WTC11 (cell line): ENCODE results near the gene ELOVL6. TPM values are rescaled to one million over a fixed set of nuclear protein-coding genes. Genes with fewer than 3 reads are reported as not detected.

Source experiments
- ATAC-seq: fragments of 200-7000 bp; cut with Tn5 transposase; 2 replicates; pipeline ENCODE4 v1.10.0; 2021; ENCODE audit warnings: mild to moderate bottlenecking, moderate library complexity
- CTCF ChIA-PET: fragments of 300-600 bp; sonication (Branson Sonifier 250); formaldehyde crosslinking; loops from one replicate; lab custom pipeline; 2021; ENCODE audit warnings: antibody characterized with exemption; lab: Charles Lee
- POLR2A ChIA-PET: fragments of 350-600 bp; sonication (Branson Sonifier 250); formaldehyde crosslinking; loops from one replicate; lab custom pipeline; 2021; ENCODE audit warnings: antibody characterized with exemption; lab: Charles Lee
- DNase-seq: peaks from one replicate; pipeline ENCODE4 v3.0.0; 2021; ENCODE audit warnings: low spot score
- H3K27ac Mint-ChIP-seq: 2 replicates; pipeline ENCODE4 v1.8.0; 2021; ENCODE audit warnings: mixed read lengths
- H3K27me3 Mint-ChIP-seq: 2 replicates; pipeline ENCODE4 v1.8.0; 2021; ENCODE audit warnings: low read depth, mild to moderate bottlenecking, moderate library complexity, mixed read lengths
- H3K36me3 Mint-ChIP-seq: 2 replicates; pipeline ENCODE4 v1.8.0; 2021; ENCODE audit warnings: mixed read lengths
- H3K4me1 Mint-ChIP-seq: 2 replicates; pipeline ENCODE4 v1.8.0; 2022; ENCODE audit warnings: mixed read lengths
- H3K4me3 Mint-ChIP-seq: 2 replicates; pipeline ENCODE4 v1.8.0; 2021; ENCODE audit warnings: mild to moderate bottlenecking, moderate library complexity, mixed read lengths
- H3K9me3 Mint-ChIP-seq: 2 replicates; pipeline ENCODE4 v1.8.0; 2021; ENCODE audit warnings: mixed read lengths
- CREM ChIP-seq: sonication (generic); formaldehyde crosslinking; IDR thresholded peaks from 2 replicates; pipeline ENCODE4 v1.8.1; 2022; ENCODE audit warnings: mild to moderate bottlenecking, missing genetic modification reagents, moderate library complexity
- ETV6 ChIP-seq: sonication (generic); formaldehyde crosslinking; IDR thresholded peaks from 2 replicates; pipeline ENCODE4 v1.8.1; 2022; ENCODE audit warnings: mild to moderate bottlenecking, missing genetic modification reagents
- GABPB1 ChIP-seq: sonication (generic); formaldehyde crosslinking; IDR thresholded peaks from 2 replicates; pipeline ENCODE4 v1.8.1; 2023; ENCODE audit warnings: mild to moderate bottlenecking, missing genetic modification reagents
- NFE2L1 ChIP-seq: sonication (generic); formaldehyde crosslinking; IDR thresholded peaks from 2 replicates; pipeline ENCODE4 v1.8.1; 2023; ENCODE audit warnings: missing genetic modification reagents
- SOX15 ChIP-seq: fragments of 250-450 bp; sonication (Bioruptor Pico); IDR thresholded peaks from 2 replicates; pipeline ENCODE4 v1.9.0; 2021; ENCODE audit warnings: mild to moderate bottlenecking
- TCF7 ChIP-seq: sonication (generic); formaldehyde crosslinking; IDR thresholded peaks from 2 replicates; pipeline ENCODE4 v1.8.0; 2022; ENCODE audit warnings: mild to moderate bottlenecking, low read depth, missing genetic modification reagents, moderate library complexity
- TEAD4 ChIP-seq: sonication (generic); formaldehyde crosslinking; IDR thresholded peaks from 2 replicates; pipeline ENCODE4 v1.8.0; 2022; ENCODE audit warnings: mild to moderate bottlenecking, missing genetic modification reagents
- ZBTB21 ChIP-seq: sonication (generic); formaldehyde crosslinking; IDR thresholded peaks from 2 replicates; pipeline ENCODE4 v1.8.1; 2023; ENCODE audit warnings: mild to moderate bottlenecking, missing genetic modification reagents, borderline replicate concordance
- ZNF263 ChIP-seq: sonication (generic); formaldehyde crosslinking; IDR thresholded peaks from 2 replicates; pipeline ENCODE4 v1.8.1; 2022; ENCODE audit warnings: low read depth, mild to moderate bottlenecking, moderate library complexity, missing genetic modification reagents
- ZNF423 ChIP-seq: fragments of 250-450 bp; sonication (Bioruptor Pico); IDR thresholded peaks from 2 replicates; pipeline ENCODE4 v2.1.2; 2022; ENCODE audit warnings: mild to moderate bottlenecking, moderate library complexity
- total RNA-seq: library from RNA; stranded (reverse); gene quantifications from 3 replicates; pipeline ENCODE4 v1.2.3, GENCODE V29; 2021
- TF ChIP-seq, protein P1 (sequence below): fragments of 250-450 bp; sonication (Bioruptor Pico); IDR thresholded peaks from 2 replicates; pipeline ENCODE4 v1.8.0; 2021; ENCODE audit warnings: mild to moderate bottlenecking
- TF ChIP-seq, protein P2 (sequence below): sonication (generic); formaldehyde crosslinking; IDR thresholded peaks from 2 replicates; pipeline ENCODE4 v1.8.1; 2023; ENCODE audit warnings: mild to moderate bottlenecking, missing genetic modification reagents, moderate library complexity
- TF ChIP-seq, protein P3 (sequence below): sonication (generic); formaldehyde crosslinking; IDR thresholded peaks from 2 replicates; pipeline ENCODE4 v1.8.0; 2022; ENCODE audit warnings: mild to moderate bottlenecking, missing genetic modification reagents
- TF ChIP-seq, protein P4 (sequence below): sonication (generic); formaldehyde crosslinking; IDR thresholded peaks from 2 replicates; pipeline ENCODE4 v1.8.0; 2023; ENCODE audit warnings: mild to moderate bottlenecking, missing genetic modification reagents
- TF ChIP-seq, protein P5 (sequence below): fragments of 250-450 bp; sonication (Bioruptor Pico); IDR thresholded peaks from 2 replicates; pipeline ENCODE4 v1.9.0; 2021; ENCODE audit warnings: mild to moderate bottlenecking
- TF ChIP-seq, protein P6 (sequence below): sonication (generic); formaldehyde crosslinking; conservative IDR thresholded peaks from 2 replicates; pipeline ENCODE4 v1.8.1; 2023; ENCODE audit warnings: mild to moderate bottlenecking, low read depth, missing genetic modification reagents, moderate library complexity

The ELOVL6 gene
- total RNA-seq, 1 experiment from 2014 or later, result 87.4 TPM

DNA sequence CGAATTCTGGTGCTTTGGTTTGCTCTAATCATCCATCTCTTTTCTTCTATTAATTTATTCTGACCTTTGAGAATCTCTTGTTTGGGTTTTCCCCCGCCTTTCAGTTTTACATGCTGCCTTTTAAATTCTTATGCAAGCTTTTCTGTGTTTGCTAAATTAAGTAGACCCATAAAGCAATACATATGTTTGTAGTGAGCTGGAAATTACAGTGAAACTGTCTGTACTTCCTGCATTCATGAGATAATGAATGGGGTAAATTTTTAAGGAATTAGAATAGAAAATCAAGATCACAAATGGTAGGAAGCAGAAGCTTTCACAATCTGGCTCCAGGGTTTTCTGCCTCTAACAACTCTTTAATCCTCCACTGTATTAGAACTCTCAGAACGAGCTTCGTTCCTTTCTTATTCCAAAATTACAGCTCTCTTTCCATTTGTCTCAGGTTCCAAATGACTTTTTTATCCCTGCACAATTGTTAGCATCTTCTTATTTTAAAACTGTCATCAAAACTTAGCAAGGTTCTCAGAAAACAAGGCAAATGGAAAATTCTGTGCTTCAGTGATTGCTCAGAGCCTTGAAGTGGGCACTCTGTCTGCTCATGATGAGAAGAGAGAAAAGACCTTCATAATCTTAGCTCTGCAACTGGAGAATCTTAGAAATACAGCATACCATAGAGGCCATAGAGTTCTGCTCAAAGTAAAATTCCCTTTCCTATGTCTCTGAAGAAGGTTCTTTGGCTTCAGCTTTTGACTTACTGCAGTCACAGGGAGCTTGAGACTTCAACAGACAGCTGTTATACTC lies 177.6 kb downstream of the ELOVL6 start (continued):
- TF ChIP-seq, protein P1, sequence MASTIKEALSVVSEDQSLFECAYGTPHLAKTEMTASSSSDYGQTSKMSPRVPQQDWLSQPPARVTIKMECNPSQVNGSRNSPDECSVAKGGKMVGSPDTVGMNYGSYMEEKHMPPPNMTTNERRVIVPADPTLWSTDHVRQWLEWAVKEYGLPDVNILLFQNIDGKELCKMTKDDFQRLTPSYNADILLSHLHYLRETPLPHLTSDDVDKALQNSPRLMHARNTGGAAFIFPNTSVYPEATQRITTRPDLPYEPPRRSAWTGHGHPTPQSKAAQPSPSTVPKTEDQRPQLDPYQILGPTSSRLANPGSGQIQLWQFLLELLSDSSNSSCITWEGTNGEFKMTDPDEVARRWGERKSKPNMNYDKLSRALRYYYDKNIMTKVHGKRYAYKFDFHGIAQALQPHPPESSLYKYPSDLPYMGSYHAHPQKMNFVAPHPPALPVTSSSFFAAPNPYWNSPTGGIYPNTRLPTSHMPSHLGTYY, result no peak
- TF ChIP-seq, protein P2, sequence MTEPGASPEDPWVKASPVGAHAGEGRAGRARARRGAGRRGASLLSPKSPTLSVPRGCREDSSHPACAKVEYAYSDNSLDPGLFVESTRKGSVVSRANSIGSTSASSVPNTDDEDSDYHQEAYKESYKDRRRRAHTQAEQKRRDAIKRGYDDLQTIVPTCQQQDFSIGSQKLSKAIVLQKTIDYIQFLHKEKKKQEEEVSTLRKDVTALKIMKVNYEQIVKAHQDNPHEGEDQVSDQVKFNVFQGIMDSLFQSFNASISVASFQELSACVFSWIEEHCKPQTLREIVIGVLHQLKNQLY (CRISPR knock-in tag), result no peak
- TF ChIP-seq, protein P3, sequence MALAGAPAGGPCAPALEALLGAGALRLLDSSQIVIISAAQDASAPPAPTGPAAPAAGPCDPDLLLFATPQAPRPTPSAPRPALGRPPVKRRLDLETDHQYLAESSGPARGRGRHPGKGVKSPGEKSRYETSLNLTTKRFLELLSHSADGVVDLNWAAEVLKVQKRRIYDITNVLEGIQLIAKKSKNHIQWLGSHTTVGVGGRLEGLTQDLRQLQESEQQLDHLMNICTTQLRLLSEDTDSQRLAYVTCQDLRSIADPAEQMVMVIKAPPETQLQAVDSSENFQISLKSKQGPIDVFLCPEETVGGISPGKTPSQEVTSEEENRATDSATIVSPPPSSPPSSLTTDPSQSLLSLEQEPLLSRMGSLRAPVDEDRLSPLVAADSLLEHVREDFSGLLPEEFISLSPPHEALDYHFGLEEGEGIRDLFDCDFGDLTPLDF (CRISPR knock-in tag), result no peak
- no peak for TF ChIP-seq GABPB1
- TF ChIP-seq ZBTB21, result no peak
- no peak for TF ChIP-seq SOX15 (CRISPR knock-in tag)
- TF ChIP-seq ZNF423 (CRISPR knock-in tag), result no peak
- no peak for TF ChIP-seq ZNF263 (CRISPR knock-in tag)
- no peak for TF ChIP-seq ETV6

DNA sequence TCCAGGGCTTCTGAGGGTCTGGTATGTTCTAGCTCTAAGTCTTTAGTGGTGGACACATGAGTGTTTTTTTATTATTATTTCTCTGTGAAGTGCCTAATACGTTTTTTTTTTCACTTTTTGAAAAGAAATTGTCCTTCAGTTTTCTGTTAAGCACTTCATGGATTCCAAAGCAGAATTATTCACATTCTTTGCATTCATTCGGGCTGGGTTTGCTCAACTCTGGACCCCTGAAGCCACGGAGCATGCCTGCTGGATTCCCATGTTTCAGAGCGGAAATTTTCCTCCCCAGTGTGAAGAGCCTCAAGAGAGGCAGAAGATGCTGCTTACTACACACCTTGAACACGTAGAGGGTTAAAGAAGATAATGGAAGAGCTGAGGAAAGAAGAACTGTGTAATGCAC lies 178.3 kb downstream of the ELOVL6 start:
- Mint-ChIP-seq H3K4me3 (no peak overlapping the region), H3K27ac (peak overlapping the region; percentile 38; the same call in 1 of the 2 replicates), H3K9me3 (peaks cover 13% of the 10 kb centered on the region)
- ChIA-PET POLR2A (no interaction called here), CTCF (interaction anchor here (0.7 to 1.1 kb wide), 4 partner anchors 14 to 488 kb away, joined by 3 to 6 read pairs (median 4); no protein-coding TSS in a partner anchor)
- no peak for TF ChIP-seq TCF7 (CRISPR knock-in tag)
- TF ChIP-seq, protein P4, sequence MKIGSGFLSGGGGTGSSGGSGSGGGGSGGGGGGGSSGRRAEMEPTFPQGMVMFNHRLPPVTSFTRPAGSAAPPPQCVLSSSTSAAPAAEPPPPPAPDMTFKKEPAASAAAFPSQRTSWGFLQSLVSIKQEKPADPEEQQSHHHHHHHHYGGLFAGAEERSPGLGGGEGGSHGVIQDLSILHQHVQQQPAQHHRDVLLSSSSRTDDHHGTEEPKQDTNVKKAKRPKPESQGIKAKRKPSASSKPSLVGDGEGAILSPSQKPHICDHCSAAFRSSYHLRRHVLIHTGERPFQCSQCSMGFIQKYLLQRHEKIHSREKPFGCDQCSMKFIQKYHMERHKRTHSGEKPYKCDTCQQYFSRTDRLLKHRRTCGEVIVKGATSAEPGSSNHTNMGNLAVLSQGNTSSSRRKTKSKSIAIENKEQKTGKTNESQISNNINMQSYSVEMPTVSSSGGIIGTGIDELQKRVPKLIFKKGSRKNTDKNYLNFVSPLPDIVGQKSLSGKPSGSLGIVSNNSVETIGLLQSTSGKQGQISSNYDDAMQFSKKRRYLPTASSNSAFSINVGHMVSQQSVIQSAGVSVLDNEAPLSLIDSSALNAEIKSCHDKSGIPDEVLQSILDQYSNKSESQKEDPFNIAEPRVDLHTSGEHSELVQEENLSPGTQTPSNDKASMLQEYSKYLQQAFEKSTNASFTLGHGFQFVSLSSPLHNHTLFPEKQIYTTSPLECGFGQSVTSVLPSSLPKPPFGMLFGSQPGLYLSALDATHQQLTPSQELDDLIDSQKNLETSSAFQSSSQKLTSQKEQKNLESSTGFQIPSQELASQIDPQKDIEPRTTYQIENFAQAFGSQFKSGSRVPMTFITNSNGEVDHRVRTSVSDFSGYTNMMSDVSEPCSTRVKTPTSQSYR (CRISPR knock-in tag), result no peak
- TF ChIP-seq, all 79 proteins: peak for 0
- H3K4me1 Mint-ChIP-seq, result peaks cover 22% of the 10 kb centered on the region
- no peaks in the 10 kb centered on the region for H3K27me3 Mint-ChIP-seq
- H3K36me3 Mint-ChIP-seq, result peaks cover 3% of the 10 kb centered on the region
- peak; percentile 80 for ATAC-seq
- DNase-seq, result peak; percentile 20

DNA sequence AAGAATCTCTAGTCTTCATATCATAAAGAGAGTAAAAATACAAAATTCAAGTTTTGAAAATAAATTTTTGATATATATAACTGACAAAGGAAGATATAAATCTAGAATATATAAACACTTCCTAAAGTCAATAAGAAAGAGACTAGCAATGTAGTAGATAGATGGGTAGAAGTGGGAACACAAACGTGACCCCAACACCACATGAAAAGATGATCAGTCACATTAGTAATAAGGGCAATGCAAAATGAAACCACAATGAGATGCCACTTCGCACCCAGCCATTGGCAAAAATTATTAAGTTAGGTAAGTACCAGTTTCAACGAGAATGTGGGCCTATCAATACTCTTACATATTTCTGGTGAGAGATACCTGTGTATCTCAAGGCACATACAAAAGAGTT lies 179.3 kb downstream of the ELOVL6 start:
- Mint-ChIP-seq H3K4me1 (peaks cover 22% of the 10 kb centered on the region), H3K36me3 (peaks cover 3% of the 10 kb centered on the region), H3K27ac (no peak overlapping the region), H3K4me3 (no peak overlapping the region), H3K27me3 (no peaks in the 10 kb centered on the region), H3K9me3 (peaks cover 15% of the 10 kb centered on the region)
- DNase-seq (no peak), ATAC-seq (no peak)
- ChIA-PET CTCF (interaction anchor here (0.7 kb wide), 1 partner anchor 15 kb away, joined by 3 read pairs; no protein-coding TSS in a partner anchor), POLR2A (interaction anchor here (0.6 kb wide), 1 partner anchor 89 kb away, joined by 3 read pairs; no protein-coding TSS in a partner anchor)
- no peak for TF ChIP-seq CREM (CRISPR knock-in tag)
- TF ChIP-seq, protein P4 (CRISPR knock-in tag), result no peak
- TF ChIP-seq NFE2L1 (CRISPR knock-in tag), result no peak
- no peak for TF ChIP-seq SOX15 (CRISPR knock-in tag)
- TF ChIP-seq, protein P5, sequence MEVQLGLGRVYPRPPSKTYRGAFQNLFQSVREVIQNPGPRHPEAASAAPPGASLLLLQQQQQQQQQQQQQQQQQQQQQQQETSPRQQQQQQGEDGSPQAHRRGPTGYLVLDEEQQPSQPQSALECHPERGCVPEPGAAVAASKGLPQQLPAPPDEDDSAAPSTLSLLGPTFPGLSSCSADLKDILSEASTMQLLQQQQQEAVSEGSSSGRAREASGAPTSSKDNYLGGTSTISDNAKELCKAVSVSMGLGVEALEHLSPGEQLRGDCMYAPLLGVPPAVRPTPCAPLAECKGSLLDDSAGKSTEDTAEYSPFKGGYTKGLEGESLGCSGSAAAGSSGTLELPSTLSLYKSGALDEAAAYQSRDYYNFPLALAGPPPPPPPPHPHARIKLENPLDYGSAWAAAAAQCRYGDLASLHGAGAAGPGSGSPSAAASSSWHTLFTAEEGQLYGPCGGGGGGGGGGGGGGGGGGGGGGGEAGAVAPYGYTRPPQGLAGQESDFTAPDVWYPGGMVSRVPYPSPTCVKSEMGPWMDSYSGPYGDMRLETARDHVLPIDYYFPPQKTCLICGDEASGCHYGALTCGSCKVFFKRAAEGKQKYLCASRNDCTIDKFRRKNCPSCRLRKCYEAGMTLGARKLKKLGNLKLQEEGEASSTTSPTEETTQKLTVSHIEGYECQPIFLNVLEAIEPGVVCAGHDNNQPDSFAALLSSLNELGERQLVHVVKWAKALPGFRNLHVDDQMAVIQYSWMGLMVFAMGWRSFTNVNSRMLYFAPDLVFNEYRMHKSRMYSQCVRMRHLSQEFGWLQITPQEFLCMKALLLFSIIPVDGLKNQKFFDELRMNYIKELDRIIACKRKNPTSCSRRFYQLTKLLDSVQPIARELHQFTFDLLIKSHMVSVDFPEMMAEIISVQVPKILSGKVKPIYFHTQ (CRISPR knock-in tag), result no peak
- no peak for TF ChIP-seq GABPB1
- no peak for TF ChIP-seq TCF7 (CRISPR knock-in tag)
- TF ChIP-seq, protein P6, sequence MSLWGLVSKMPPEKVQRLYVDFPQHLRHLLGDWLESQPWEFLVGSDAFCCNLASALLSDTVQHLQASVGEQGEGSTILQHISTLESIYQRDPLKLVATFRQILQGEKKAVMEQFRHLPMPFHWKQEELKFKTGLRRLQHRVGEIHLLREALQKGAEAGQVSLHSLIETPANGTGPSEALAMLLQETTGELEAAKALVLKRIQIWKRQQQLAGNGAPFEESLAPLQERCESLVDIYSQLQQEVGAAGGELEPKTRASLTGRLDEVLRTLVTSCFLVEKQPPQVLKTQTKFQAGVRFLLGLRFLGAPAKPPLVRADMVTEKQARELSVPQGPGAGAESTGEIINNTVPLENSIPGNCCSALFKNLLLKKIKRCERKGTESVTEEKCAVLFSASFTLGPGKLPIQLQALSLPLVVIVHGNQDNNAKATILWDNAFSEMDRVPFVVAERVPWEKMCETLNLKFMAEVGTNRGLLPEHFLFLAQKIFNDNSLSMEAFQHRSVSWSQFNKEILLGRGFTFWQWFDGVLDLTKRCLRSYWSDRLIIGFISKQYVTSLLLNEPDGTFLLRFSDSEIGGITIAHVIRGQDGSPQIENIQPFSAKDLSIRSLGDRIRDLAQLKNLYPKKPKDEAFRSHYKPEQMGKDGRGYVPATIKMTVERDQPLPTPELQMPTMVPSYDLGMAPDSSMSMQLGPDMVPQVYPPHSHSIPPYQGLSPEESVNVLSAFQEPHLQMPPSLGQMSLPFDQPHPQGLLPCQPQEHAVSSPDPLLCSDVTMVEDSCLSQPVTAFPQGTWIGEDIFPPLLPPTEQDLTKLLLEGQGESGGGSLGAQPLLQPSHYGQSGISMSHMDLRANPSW, result no peak
- no peak for TF ChIP-seq TEAD4
